HG02798 (cell line): ENCODE data around the gene PLA2G2F.
"Not testable (repeated sequence)": the region's sequence is repeated elsewhere in the genome, so short reads cannot be mapped to it uniquely, and the experiment has no call there.

Experiments used
- ATAC-seq: cut with Tn5 transposase; IDR thresholded peaks from one replicate; pipeline ENCODE4 v1.9.1; 2021; ENCODE audit warnings: mild to moderate bottlenecking; ENCODE audit not compliant: unreplicated experiment, poor library complexity

Gene PLA2G2F

GRCh38 chr1:20112279-20113000, 26.7 kb upstream of the PLA2G2F start:
- ATAC-seq = no peak

- no peak for ATAC-seq
These were observed 25.0 kb upstream of the PLA2G2F start for GRCh38 chr1:20114021-20114648.

- ATAC-seq = no peak
These were observed 23.6 kb upstream of the PLA2G2F start for GRCh38 chr1:20115479-20115878.

- no peak for ATAC-seq
These were observed 23.2 kb upstream of the PLA2G2F start for GRCh38 chr1:20115916-20116315.

- no peak for ATAC-seq
These were observed 21.9 kb upstream of the PLA2G2F start for GRCh38 chr1:20117236-20117635.

- ATAC-seq = no peak
These were observed 19.8 kb upstream of the PLA2G2F start, which contains the start of gene PLA2G2D for GRCh38 chr1:20119347-20119746. PLA2G2D (minus strand) TSS chr1:20119536; CDS start chr1:20119498, 38 bp downstream.

GRCh38 chr1:20120796-20121195, 18.3 kb upstream of the PLA2G2F start:
- ATAC-seq = no peak

GRCh38 chr1:20123722-20124455, 15.2 kb upstream of the PLA2G2F start:
- no peak for ATAC-seq

- ATAC-seq = no peak
These were observed 14.6 kb upstream of the PLA2G2F start for GRCh38 chr1:20124456-20125057.

GRCh38 chr1:20125100-20125499, 14.0 kb upstream of the PLA2G2F start:
- ATAC-seq = no peak

GRCh38 chr1:20126041-20126805, 12.9 kb upstream of the PLA2G2F start:
- ATAC-seq = peak; percentile 59

- no peak for ATAC-seq
These were observed 12.2 kb upstream of the PLA2G2F start for GRCh38 chr1:20126806-20127440.

- not testable (repeated sequence) for ATAC-seq
These were observed 8.6 kb upstream of the PLA2G2F start for GRCh38 chr1:20130518-20130917.

- no peak for ATAC-seq
These were observed 4.1 kb upstream of the PLA2G2F start for GRCh38 chr1:20134995-20135394.

GRCh38 chr1:20136249-20136648, 2.9 kb upstream of the PLA2G2F start:
- no peak for ATAC-seq

GRCh38 chr1:20137055-20137454, 2.1 kb upstream of the PLA2G2F start:
- ATAC-seq = no peak

GRCh38 chr1:20137604-20138003, 1.5 kb upstream of the PLA2G2F start:
- no peak for ATAC-seq

- no peak for ATAC-seq
These were observed 777 bp upstream of the PLA2G2F start for GRCh38 chr1:20138346-20138745.

- ATAC-seq = no peak
These were observed 871 bp downstream of the PLA2G2F start for GRCh38 chr1:20139776-20140612.
